Measurements from ENCODE around the gene HLA-DRB5.

- TF ChIP-seq CTCF (IDR thresholded peaks at IDR 0.05), result no peak
- no peak for TF ChIP-seq POLR2A (IDR thresholded peaks at IDR 0.05)
These were observed 46.2 kb upstream of the HLA-DRB5 start for GRCh38 chr6:32576250-32576649.

Measured in uterus (tissue), 2 donors.